Transverse colon (tissue), 4 donors: ENCODE measurements around the gene GRIP1.

Source experiments
- POLR2A ChIP-seq: fragments of 450-650 bp; IDR thresholded peaks from one replicate; pipeline ENCODE4 v1.6.1; 2016; ENCODE audit warnings: antibody characterized with exemption, mild to moderate bottlenecking, moderate library complexity
- POLR2AphosphoS5 ChIP-seq, 3 donors: sonication (generic); formaldehyde crosslinking; IDR thresholded peaks; one replicate each; pipeline ENCODE4 v1.6.1; 2016; ENCODE audit warnings: antibody characterized with exemption in 3 of 3
- TF ChIP-seq, protein P1 (sequence below), 5 experiments: fragments of 200-600 bp in 3 of 5; fragments of 450-650 bp in 2 of 5; sonication (generic) in 3 of 5; IDR thresholded peaks; 1 replicate in 2 of 5; 2 replicates in 3 of 5; pipeline ENCODE4 v1.5.1; 2016 to 2017; ENCODE audit warnings: antibody characterized with exemption in 5 of 5, inconsistent platforms in 3 of 5, mild to moderate bottlenecking in 2 of 5, moderate library complexity in 1 of 5

DNA sequence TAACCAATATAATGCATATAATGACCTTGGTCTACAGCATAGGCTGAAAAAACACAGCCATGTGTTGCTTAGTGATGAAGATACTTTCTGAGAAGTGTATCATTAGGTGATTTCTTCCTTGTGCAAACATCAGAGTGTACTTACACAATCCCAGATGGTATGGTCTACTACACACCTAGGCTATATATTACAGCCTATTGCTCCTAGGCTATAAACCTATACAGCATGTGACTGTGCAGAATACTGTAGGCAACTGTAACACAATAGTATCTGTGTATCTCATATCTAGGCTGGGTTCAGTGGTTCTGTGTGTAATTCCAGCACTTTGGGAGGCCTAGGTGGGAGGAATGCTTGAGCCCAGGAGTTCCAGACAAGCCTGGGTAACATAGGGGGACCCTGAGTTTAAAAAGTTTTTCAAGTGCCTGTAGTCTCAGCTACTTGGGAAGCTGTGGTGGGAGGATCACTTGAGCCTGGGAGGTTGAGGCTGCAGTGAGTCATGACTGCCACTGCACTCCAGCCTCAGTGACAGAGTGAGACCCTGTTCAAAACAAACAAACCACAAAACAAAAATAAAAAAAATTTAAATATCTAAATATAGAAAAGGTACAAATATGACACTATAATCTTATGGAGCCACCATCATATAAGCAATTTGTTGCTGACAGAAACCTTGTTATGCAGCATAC, 66.6 kb downstream of the GRIP1 start:
- TF ChIP-seq, protein P1, sequence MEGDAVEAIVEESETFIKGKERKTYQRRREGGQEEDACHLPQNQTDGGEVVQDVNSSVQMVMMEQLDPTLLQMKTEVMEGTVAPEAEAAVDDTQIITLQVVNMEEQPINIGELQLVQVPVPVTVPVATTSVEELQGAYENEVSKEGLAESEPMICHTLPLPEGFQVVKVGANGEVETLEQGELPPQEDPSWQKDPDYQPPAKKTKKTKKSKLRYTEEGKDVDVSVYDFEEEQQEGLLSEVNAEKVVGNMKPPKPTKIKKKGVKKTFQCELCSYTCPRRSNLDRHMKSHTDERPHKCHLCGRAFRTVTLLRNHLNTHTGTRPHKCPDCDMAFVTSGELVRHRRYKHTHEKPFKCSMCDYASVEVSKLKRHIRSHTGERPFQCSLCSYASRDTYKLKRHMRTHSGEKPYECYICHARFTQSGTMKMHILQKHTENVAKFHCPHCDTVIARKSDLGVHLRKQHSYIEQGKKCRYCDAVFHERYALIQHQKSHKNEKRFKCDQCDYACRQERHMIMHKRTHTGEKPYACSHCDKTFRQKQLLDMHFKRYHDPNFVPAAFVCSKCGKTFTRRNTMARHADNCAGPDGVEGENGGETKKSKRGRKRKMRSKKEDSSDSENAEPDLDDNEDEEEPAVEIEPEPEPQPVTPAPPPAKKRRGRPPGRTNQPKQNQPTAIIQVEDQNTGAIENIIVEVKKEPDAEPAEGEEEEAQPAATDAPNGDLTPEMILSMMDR (IDR thresholded peaks at IDR 0.05) = no peak
- TF ChIP-seq POLR2A = no peak
- no peak for TF ChIP-seq POLR2AphosphoS5 (IDR thresholded peaks at IDR 0.05)
